GM19193 (cell line): ENCODE measurements around the gene EFCAB11.

Experiments
- POLR2A ChIP-seq: IDR thresholded peaks from 4 replicates; pipeline ENCODE4 v1.6.1; 2011; ENCODE audit not compliant: insufficient read depth, insufficient read length; ENCODE audit errors: extremely low read depth

EFCAB11 gene

DNA sequence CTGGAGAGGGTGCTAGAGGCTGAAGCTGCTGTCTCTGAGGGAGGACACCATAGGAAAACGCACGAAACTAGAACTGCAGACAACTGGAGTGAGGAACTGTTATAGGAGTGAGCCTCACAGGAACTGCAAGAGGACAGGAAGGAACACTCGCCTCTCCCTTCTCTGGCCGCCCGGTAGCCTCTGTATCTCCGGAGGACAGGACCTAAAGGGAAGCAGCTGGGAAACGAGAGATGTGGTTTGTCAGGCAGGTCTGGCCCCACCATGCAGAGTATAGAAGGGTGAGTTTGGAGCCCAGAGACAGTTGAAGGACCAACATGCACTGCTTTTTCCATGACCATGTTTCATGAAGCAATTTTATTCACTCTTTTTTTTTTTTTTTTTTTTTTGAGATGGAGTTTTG lies 127.3 kb downstream of the EFCAB11 start:
- TF ChIP-seq POLR2A = no peak

- no peak for TF ChIP-seq POLR2A
These were observed 127.9 kb downstream of the EFCAB11 start for GRCh38 chr14:89826596-89826995.

DNA sequence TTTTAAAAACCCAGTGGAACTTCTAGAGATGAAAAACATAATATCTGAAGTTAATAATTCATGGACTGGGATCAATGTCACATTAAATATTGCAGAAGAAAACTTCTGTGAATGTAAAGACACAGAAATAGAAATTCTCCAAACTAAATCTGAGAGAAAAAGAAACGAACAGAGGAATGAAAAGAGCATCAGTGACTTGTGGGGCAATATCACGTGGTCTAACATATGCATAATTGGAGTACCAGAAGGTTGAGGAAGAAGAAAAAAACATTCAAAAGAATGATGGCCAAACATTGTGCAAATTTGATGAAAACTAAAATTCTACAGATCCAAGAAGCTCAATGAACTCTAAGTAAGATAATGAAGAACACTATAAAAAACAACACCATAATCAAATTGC lies 130.8 kb downstream of the EFCAB11 start:
- TF ChIP-seq POLR2A = no peak

- TF ChIP-seq POLR2A = no peak
These were observed 140.4 kb downstream of the EFCAB11 start for GRCh38 chr14:89814126-89814525.

- TF ChIP-seq POLR2A = no peak
These were observed 140.9 kb downstream of the EFCAB11 start for GRCh38 chr14:89813617-89814031.

GRCh38 chr14:89811954-89812575 lies 142.5 kb downstream of the EFCAB11 start:
- TF ChIP-seq POLR2A = no peak

GRCh38 chr14:89810101-89810500 lies 144.4 kb downstream of the EFCAB11 start:
- no peak for TF ChIP-seq POLR2A

DNA sequence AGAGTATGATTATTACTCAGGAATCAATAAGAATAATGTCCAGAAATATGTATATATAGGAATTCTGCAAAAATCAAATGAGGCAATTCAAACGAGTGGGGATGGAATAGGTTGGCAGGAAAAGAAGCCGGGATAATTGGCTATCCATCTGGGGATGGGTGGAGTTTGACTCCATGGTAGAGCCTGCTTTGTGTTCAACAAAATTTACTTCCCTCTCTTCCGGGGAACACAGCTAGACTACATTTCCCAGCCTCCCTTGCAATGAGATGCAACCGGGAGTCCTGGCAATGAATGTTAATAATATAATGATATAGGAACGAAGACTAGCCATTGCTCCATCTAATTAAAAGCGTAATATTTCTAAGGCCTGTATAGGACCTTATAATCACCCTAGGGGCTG lies 146.6 kb downstream of the EFCAB11 start:
- TF ChIP-seq POLR2A = no peak

- no peak for TF ChIP-seq POLR2A
These were observed 147.4 kb downstream of the EFCAB11 start for GRCh38 chr14:89807151-89807550.

GRCh38 chr14:89806451-89806850 lies 148.1 kb downstream of the EFCAB11 start:
- no peak for TF ChIP-seq POLR2A

DNA sequence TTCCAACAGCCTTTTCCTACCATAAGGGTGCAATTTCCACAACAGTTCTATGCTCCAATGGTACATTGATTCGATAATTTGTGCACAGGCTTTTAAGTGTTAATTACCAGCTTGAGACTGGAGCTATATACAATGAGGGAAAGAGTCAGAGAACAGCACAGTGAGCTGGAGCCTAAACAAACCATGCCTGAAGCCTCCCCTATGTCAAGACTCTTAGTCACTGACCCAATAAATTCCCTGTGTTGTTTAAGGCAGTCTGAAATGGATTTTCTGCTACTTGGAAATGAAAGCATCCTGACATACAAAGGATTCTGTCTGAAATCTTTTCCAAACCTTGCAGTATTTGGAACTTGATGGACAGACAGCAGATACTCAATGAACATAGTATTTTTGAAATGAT lies 149.0 kb downstream of the EFCAB11 start:
- no peak for TF ChIP-seq POLR2A

DNA sequence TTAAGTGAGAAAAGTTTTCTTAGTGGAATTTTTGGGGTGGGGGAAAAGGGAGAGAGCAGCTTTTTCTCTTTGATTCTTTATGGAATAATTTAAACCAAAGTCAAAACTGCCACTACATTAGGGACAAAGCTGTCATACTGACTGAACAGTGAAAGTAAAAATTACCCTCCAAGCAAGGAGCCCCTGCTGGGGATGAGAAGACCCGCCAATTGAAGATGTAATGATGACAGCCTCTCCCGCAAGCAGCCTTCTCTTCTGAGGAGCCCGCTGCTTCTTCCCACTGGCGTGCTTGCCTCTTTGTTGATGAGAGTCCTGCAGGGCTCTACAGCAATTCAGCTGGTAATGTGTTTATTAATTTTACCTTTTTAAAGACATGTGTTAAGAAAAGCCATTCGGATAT lies 151.0 kb downstream of the EFCAB11 start:
- no peak for TF ChIP-seq POLR2A

- TF ChIP-seq POLR2A = no peak
These were observed 153.4 kb downstream of the EFCAB11 start for GRCh38 chr14:89801136-89801535.

- no peak for TF ChIP-seq POLR2A
These were observed 156.2 kb downstream of the EFCAB11 start for GRCh38 chr14:89798212-89798773.

- no peak for TF ChIP-seq POLR2A
These were observed 157.4 kb downstream of the EFCAB11 start for GRCh38 chr14:89797148-89797547.

DNA sequence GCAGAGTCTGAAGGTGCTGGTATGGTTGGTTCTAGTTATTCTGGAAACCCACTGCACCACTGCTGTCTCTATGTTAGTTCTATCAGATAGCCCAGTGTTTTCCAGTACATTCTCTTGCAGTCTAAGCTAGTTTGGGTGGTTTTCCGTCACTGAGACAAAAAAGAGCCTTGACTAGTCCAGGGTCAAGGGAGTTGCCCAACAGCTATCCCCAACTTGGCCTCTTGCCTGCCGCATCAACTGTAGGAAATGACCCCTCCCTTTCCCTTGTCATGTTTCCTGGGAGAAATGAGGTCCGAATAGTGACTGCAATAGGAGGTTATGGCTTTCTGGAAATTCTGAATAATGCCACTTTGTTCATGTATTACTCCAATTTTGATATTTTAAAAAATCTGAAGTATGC lies 160.4 kb downstream of the EFCAB11 start:
- no peak for TF ChIP-seq POLR2A

GRCh38 chr14:89793367-89793716 lies 161.2 kb downstream of the EFCAB11 start:
- no peak for TF ChIP-seq POLR2A
